SK-N-SH (cell line): ENCODE data around the gene TRPV5. TPM values are rescaled to one million over a fixed set of nuclear protein-coding genes. Genes with fewer than 3 reads are reported as not detected.

Experiments
- CTCF ChIA-PET: fragments of 300-600, 350-600 bp; formaldehyde crosslinking; extraction: SDS; loops from one replicate; lab custom pipeline; 2021; lab: Yijun Ruan, JAX
- POLR2A ChIA-PET: fragments of 350-600 bp; sonication (Branson Sonifier 250); formaldehyde crosslinking; extraction: SDS; loops from one replicate; lab custom pipeline; 2020; ENCODE audit warnings: antibody characterized with exemption, inconsistent platforms; lab: Yijun Ruan, JAX
- DNase-seq: peaks from one replicate; pipeline ENCODE4 v3.0.0; 2012
- H2AFZ ChIP-seq: fragments of 200-600 bp; sonication (generic); 2 replicates; pipeline ENCODE4 v1.8.1; 2016; ENCODE audit warnings: antibody characterized with exemption, mild to moderate bottlenecking, low read depth
- H3F3A ChIP-seq: fragments of 200-600 bp; sonication (generic); replicated peaks from 2 replicates; pipeline ENCODE3; 2016; ENCODE audit warnings: antibody characterized with exemption, mild to moderate bottlenecking; ENCODE audit not compliant: insufficient read depth
- H3K27ac ChIP-seq, 2 experiments: fragments of 200-500 bp in 1 of 2; fragments of 200-600 bp in 1 of 2; sonication (Bioruptor generic) in 1 of 2; sonication (generic), shearing (Covaris generic) in 1 of 2; 2 replicates each; pipeline versions ENCODE4 v1.5.1 to v1.6.1; 2014 to 2016; ENCODE audit warnings: low read depth in 2 of 2, inconsistent platforms in 1 of 2, low read length in 1 of 2, mild to moderate bottlenecking in 1 of 2, mixed read lengths in 1 of 2
- H3K27me3 ChIP-seq: fragments of 200-600 bp; sonication (generic), shearing (Covaris generic); 2 replicates; pipeline ENCODE4 v1.6.1; 2016; ENCODE audit warnings: mixed run types; ENCODE audit not compliant: insufficient read depth
- H3K36me3 ChIP-seq, 2 experiments: fragments of 200-500 bp in 1 of 2; fragments of 200-600 bp in 1 of 2; sonication (Bioruptor generic) in 1 of 2; sonication (generic) in 1 of 2; replicated peaks in 1 of 2; 2 replicates each; pipeline versions ENCODE3 to v1.5.1; 2014 to 2016; ENCODE audit warnings: low read length in 1 of 2, mild to moderate bottlenecking in 1 of 2; ENCODE audit not compliant: insufficient read depth in 2 of 2, control insufficient read depth in 1 of 2
- H3K4me1 ChIP-seq, 2 experiments: fragments of 200-500 bp in 1 of 2; fragments of 200-600 bp in 1 of 2; sonication (Bioruptor generic) in 1 of 2; sonication (generic), shearing (Covaris generic) in 1 of 2; 2 replicates each; pipeline versions ENCODE4 v1.5.1 to v1.6.1; 2014 to 2016; ENCODE audit warnings: low read depth in 1 of 2, low read length in 1 of 2, mixed run types in 1 of 2; ENCODE audit not compliant: insufficient read depth in 2 of 2, control insufficient read depth in 1 of 2
- H3K4me2 ChIP-seq: fragments of 200-600 bp; sonication (generic), shearing (Covaris generic); 2 replicates; pipeline ENCODE4 v1.6.1; 2017; ENCODE audit warnings: mixed run types
- H3K4me3 ChIP-seq, 2 experiments: fragments of 200-500 bp in 1 of 2; fragments of 200-600 bp in 1 of 2; sonication (Bioruptor generic) in 1 of 2; sonication (generic), shearing (Covaris generic) in 1 of 2; 2 replicates each; pipeline versions ENCODE4 v1.5.1 to v1.8.1; 2014 to 2016; ENCODE audit warnings: low read depth in 2 of 2, inconsistent platforms in 1 of 2, low read length in 1 of 2, mild to moderate bottlenecking in 1 of 2, mixed read lengths in 1 of 2, moderate library complexity in 1 of 2
- H3K79me2 ChIP-seq: fragments of 200-600 bp; sonication (generic); 2 replicates; pipeline ENCODE4 v1.8.1; 2017; ENCODE audit warnings: mild to moderate bottlenecking; ENCODE audit not compliant: insufficient read depth
- H3K9ac ChIP-seq: fragments of 200-600 bp; sonication (generic); 2 replicates; pipeline ENCODE4 v1.6.1; 2017; ENCODE audit warnings: mixed run types
- H3K9me2 ChIP-seq: fragments of 200-600 bp; sonication (generic); 2 replicates; pipeline ENCODE4 v1.6.1; 2017; ENCODE audit warnings: mixed run types
- H3K9me3 ChIP-seq: fragments of 200-600 bp; sonication (generic); 2 replicates; pipeline ENCODE4 v1.6.1; 2017; ENCODE audit warnings: mixed run types, mild to moderate bottlenecking, moderate library complexity
- H4K20me1 ChIP-seq: fragments of 200-600 bp; sonication (generic); 2 replicates; pipeline ENCODE4 v1.6.1; 2017; ENCODE audit warnings: mild to moderate bottlenecking, mixed run types; ENCODE audit not compliant: insufficient read depth
- CHD2 ChIP-seq: fragments of 150-350 bp; IDR thresholded peaks from 2 replicates; pipeline ENCODE4 v1.6.1; 2018; ENCODE audit warnings: low read length; ENCODE audit not compliant: partially characterized antibody
- ELF1 ChIP-seq: IDR thresholded peaks from 2 replicates; pipeline ENCODE4 v1.4.0; 2012
- EP300 ChIP-seq, 2 experiments: IDR thresholded peaks; 2 replicates each; pipeline versions ENCODE4 v1.4.0 to v1.6.1; 2012; ENCODE audit warnings: borderline replicate concordance in 1 of 2, low read depth in 1 of 2, low read length in 1 of 2
- EZH2phosphoT487 ChIP-seq: fragments of 200-600 bp; sonication (generic); IDR thresholded peaks from 2 replicates; pipeline ENCODE4 v1.6.1; 2017; ENCODE audit warnings: low read depth, mixed run types, mild to moderate bottlenecking, antibody characterized with exemption, moderate library complexity, borderline replicate concordance
- FOSL2 ChIP-seq: IDR thresholded peaks from 2 replicates; pipeline ENCODE4 v1.4.0; 2012; ENCODE audit warnings: low read depth, mild to moderate bottlenecking, moderate library complexity, borderline replicate concordance
- MEF2A ChIP-seq: IDR thresholded peaks from 2 replicates; pipeline ENCODE4 v1.4.0; 2012; ENCODE audit warnings: low read depth, borderline replicate concordance
- MXI1 ChIP-seq: IDR thresholded peaks from 2 replicates; pipeline ENCODE4 v1.6.1; 2012; ENCODE audit warnings: mild to moderate bottlenecking, low read depth, low read length, improper control_type of control experiment
- NRF1 ChIP-seq: IDR thresholded peaks from 2 replicates; pipeline ENCODE4 v1.6.1; 2012; ENCODE audit warnings: low read depth, mild to moderate bottlenecking, low read length
- POLR2AphosphoS5 ChIP-seq: IDR thresholded peaks from 2 replicates; pipeline ENCODE4 v1.6.1; 2012; ENCODE audit warnings: low read depth, low read length
- RCOR1 ChIP-seq: fragments of 150-350 bp; IDR thresholded peaks from 2 replicates; pipeline ENCODE4 v1.6.1; 2017; ENCODE audit warnings: antibody characterized with exemption, low read length
- SIN3A ChIP-seq: IDR thresholded peaks from 2 replicates; pipeline ENCODE4 v1.6.1; 2012; ENCODE audit warnings: low read depth, mild to moderate bottlenecking, low read length, moderate library complexity, borderline replicate concordance
- SMC3 ChIP-seq: IDR thresholded peaks from 2 replicates; pipeline ENCODE4 v1.6.1; 2012; ENCODE audit warnings: low read depth, low read length, improper control_type of control experiment
- TCF12 ChIP-seq: IDR thresholded peaks from 2 replicates; pipeline ENCODE4 v1.4.0; 2012
- TEAD4 ChIP-seq: IDR thresholded peaks from 2 replicates; pipeline ENCODE4 v1.4.0; 2012; ENCODE audit warnings: mild to moderate bottlenecking, borderline replicate concordance; ENCODE audit not compliant: insufficient read depth
- YY1 ChIP-seq: IDR thresholded peaks from 2 replicates; pipeline ENCODE4 v1.4.0; 2012; ENCODE audit warnings: low read depth, mild to moderate bottlenecking
- WGBS: methylation state at CpG from one replicate; pipeline ENCODE4 v1.1.6; 2017; ENCODE audit warnings: low lambda C conversion rate; 5-methylcytosine and 5-hydroxymethylcytosine counted together
- polyA plus RNA-seq, 3 experiments: library from polyadenylated mRNA; depleted of rRNA; stranded (reverse); fragments of >200 nt; gene quantifications; 2 replicates each; pipeline ENCODE4 v1.2.3, GENCODE V29; 2012
- TF ChIP-seq, protein P1 (sequence below): fragments of 200-600 bp; sonication (generic); IDR thresholded peaks from 2 replicates; pipeline ENCODE4 v1.6.1; 2017; ENCODE audit warnings: antibody characterized with exemption, mild to moderate bottlenecking, moderate library complexity
- TF ChIP-seq, protein P2 (sequence below): IDR thresholded peaks from 2 replicates; pipeline ENCODE4 v1.4.0; 2012; ENCODE audit warnings: low read depth, borderline replicate concordance

The TRPV5 gene
- polyA plus RNA-seq, 1 of the 3 experiments (the other 2 are of a cell fraction): not detected

DNA sequence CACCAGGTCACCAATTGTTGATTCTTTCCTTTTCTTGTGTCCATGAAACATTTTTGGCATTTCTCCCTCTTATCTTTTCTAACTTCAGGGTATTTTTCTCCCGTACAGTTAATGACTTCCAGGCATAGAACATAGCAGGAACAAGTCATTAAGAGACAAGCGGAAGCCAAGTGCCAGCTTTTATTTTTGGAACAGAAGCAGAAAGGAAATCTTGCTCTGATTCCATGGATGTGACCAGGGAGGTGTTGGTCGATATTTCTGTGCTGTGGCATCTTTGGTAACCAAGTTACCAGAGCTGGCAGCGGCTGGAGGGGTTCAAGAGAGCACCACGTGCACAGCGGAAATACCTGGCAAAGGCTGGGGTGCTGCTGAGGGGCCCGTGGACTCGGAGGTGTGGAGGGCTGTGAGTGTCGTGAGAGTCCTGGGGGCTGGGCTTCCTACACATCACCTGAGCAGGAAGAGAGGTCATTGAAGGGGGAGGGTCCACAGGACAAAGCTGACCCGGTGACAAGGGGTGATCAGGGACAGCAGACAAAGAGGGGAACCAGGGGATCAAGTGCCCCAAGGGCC, 7.5 kb upstream of the TRPV5 start:
- ChIA-PET POLR2A (interaction anchor here (0.6 kb wide), 1 partner anchor 49 kb away, joined by 3 read pairs; no protein-coding TSS in a partner anchor), CTCF (no interaction called here)
- Histone ChIP-seq H3K4me1 (peaks cover 0 to 10% of the 10 kb centered on the region in 2 experiments; a peak in 2 of 4 replicates), H4K20me1 (no peaks in the 10 kb centered on the region), H3K4me3 (no peak overlapping the region), H3K9me3 (no peaks in the 10 kb centered on the region), H3K9me2 (no peaks in the 10 kb centered on the region), H3K27me3 (peaks cover 34% of the 10 kb centered on the region), H2AFZ (no peak overlapping the region), H3K9ac (no peak overlapping the region), H3K27ac (no peak overlapping the region), H3F3A (no peaks in the 10 kb centered on the region), H3K4me2 (no peak overlapping the region), H3K79me2 (no peaks in the 10 kb centered on the region), H3K36me3 (no peaks in the 10 kb centered on the region)
- TF ChIP-seq MXI1 (no peak), EZH2phosphoT487 (no peak), TEAD4 (no peak), NRF1 (no peak), EP300 (IDR thresholded peaks at IDR 0.05; ENCODE audit: borderline replicate concordance in 1 of 2, low read depth in 1 of 2, low read length in 1 of 2) (no peak), YY1 (no peak), POLR2AphosphoS5 (no peak), ELF1 (no peak), CHD2 (no peak), TCF12 (no peak), SIN3A (no peak), FOSL2 (no peak), SMC3 (no peak), RCOR1 (no peak), MEF2A (no peak)
- TF ChIP-seq, protein P1, sequence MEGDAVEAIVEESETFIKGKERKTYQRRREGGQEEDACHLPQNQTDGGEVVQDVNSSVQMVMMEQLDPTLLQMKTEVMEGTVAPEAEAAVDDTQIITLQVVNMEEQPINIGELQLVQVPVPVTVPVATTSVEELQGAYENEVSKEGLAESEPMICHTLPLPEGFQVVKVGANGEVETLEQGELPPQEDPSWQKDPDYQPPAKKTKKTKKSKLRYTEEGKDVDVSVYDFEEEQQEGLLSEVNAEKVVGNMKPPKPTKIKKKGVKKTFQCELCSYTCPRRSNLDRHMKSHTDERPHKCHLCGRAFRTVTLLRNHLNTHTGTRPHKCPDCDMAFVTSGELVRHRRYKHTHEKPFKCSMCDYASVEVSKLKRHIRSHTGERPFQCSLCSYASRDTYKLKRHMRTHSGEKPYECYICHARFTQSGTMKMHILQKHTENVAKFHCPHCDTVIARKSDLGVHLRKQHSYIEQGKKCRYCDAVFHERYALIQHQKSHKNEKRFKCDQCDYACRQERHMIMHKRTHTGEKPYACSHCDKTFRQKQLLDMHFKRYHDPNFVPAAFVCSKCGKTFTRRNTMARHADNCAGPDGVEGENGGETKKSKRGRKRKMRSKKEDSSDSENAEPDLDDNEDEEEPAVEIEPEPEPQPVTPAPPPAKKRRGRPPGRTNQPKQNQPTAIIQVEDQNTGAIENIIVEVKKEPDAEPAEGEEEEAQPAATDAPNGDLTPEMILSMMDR: no peak
- TF ChIP-seq, protein P2, sequence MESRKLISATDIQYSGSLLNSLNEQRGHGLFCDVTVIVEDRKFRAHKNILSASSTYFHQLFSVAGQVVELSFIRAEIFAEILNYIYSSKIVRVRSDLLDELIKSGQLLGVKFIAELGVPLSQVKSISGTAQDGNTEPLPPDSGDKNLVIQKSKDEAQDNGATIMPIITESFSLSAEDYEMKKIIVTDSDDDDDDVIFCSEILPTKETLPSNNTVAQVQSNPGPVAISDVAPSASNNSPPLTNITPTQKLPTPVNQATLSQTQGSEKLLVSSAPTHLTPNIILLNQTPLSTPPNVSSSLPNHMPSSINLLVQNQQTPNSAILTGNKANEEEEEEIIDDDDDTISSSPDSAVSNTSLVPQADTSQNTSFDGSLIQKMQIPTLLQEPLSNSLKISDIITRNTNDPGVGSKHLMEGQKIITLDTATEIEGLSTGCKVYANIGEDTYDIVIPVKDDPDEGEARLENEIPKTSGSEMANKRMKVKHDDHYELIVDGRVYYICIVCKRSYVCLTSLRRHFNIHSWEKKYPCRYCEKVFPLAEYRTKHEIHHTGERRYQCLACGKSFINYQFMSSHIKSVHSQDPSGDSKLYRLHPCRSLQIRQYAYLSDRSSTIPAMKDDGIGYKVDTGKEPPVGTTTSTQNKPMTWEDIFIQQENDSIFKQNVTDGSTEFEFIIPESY: no peak
- DNase-seq: no peak
- WGBS: 6% methylated on average over 10 of the region's 10 CpGs
